DND-41 (cell line): ENCODE results near the gene OAS2.

ENCODE experiments used
- ATAC-seq: fragments of 200-7000 bp; cut with Tn5 transposase; 3 replicates; pipeline ENCODE4 v1.9.1; 2021; ENCODE audit warnings: low read depth; ENCODE audit not compliant: insufficient read depth
- DNase-seq: peaks from one replicate; pipeline ENCODE4 v3.0.0-alpha.2; 2020
- H2AFZ ChIP-seq: 2 replicates; pipeline ENCODE4 v1.6.0; 2012; ENCODE audit warnings: low read depth, low read length
- H3K27ac ChIP-seq: 2 replicates; pipeline ENCODE4 v1.5.1; 2012; ENCODE audit warnings: low read length, inconsistent platforms
- H3K27me3 ChIP-seq: fragments of 200-600 bp; sonication (generic); 2 replicates; pipeline ENCODE4 v1.6.0; 2012; ENCODE audit warnings: low read length, mild to moderate bottlenecking, inconsistent platforms; ENCODE audit not compliant: insufficient read depth, poor library complexity
- H3K36me3 ChIP-seq: 2 replicates; pipeline ENCODE4 v1.5.1; 2012; ENCODE audit warnings: low read length, inconsistent platforms; ENCODE audit not compliant: insufficient read depth
- H3K4me1 ChIP-seq: 2 replicates; pipeline ENCODE4 v1.5.1; 2012; ENCODE audit warnings: mild to moderate bottlenecking, low read length; ENCODE audit not compliant: insufficient read depth
- H3K4me2 ChIP-seq: 2 replicates; pipeline ENCODE4 v1.6.0; 2012; ENCODE audit warnings: mild to moderate bottlenecking, moderate library complexity, low read length, inconsistent platforms; ENCODE audit not compliant: insufficient read depth
- H3K4me3 ChIP-seq, 2 experiments: fragments of 200-600 bp in 1 of 2; shearing (Covaris generic) in 1 of 2; 2 replicates each; pipeline ENCODE4 v1.5.1; 2012 to 2016; ENCODE audit warnings: inconsistent platforms in 2 of 2, low read length in 2 of 2, mild to moderate bottlenecking in 2 of 2, low read depth in 1 of 2, moderate library complexity in 1 of 2
- H3K79me2 ChIP-seq: 2 replicates; pipeline ENCODE4 v1.6.0; 2012; ENCODE audit warnings: low read length, inconsistent platforms; ENCODE audit not compliant: insufficient read depth
- H3K9ac ChIP-seq: 2 replicates; pipeline ENCODE4 v1.6.0; 2012; ENCODE audit warnings: low read depth, mild to moderate bottlenecking, inconsistent platforms, low read length, moderate library complexity
- H3K9me3 ChIP-seq: 2 replicates; pipeline ENCODE4 v1.5.1; 2012; ENCODE audit warnings: low read length, moderate library complexity, mild to moderate bottlenecking, inconsistent platforms; ENCODE audit not compliant: insufficient read depth, severe bottlenecking
- H4K20me1 ChIP-seq: 2 replicates; pipeline ENCODE4 v1.6.0; 2012; ENCODE audit warnings: low read length; ENCODE audit not compliant: insufficient read depth
- EZH2 ChIP-seq: IDR thresholded peaks from 3 replicates; pipeline ENCODE4 v1.6.1; 2012; ENCODE audit warnings: borderline replicate concordance, low read depth, mild to moderate bottlenecking, moderate library complexity, low read length, inconsistent platforms; ENCODE audit not compliant: severe bottlenecking
- TF ChIP-seq, protein P1 (sequence below): IDR thresholded peaks from 2 replicates; pipeline ENCODE4 v1.5.1; 2012; ENCODE audit warnings: borderline replicate concordance, low read length, moderate library complexity, mild to moderate bottlenecking; ENCODE audit not compliant: poor library complexity, severe bottlenecking; ENCODE audit errors: extremely low read depth

OAS2 gene

DNA sequence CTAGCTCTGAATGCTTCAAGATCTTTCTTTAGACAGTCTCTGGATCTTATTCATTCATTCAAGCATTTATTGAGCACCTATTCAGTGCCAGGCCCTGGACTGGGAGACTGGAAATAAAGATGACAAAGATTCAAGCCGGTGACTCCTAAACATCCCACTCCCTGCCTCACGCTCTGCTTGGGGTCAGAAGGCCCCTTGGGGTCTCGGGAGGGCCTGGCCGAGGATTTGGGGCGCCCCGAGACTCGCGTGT, 78.0 kb downstream of the OAS2 start:
- no peaks in the 10 kb centered on the region for H3K9me3 ChIP-seq
- DNase-seq: no peak
- H3K36me3 ChIP-seq: peaks cover 40% of the 10 kb centered on the region
- H3K9ac ChIP-seq: peak overlapping the region; percentile 86
- peak overlapping the region; percentile 71 for H2AFZ ChIP-seq
- peaks cover 98% of the 10 kb centered on the region for H3K79me2 ChIP-seq
- H3K27me3 ChIP-seq: no peaks in the 10 kb centered on the region
- H3K4me2 ChIP-seq: peak overlapping the region; percentile 82
- H4K20me1 ChIP-seq: peaks cover 32% of the 10 kb centered on the region
- peaks cover 86% of the 10 kb centered on the region for H3K4me1 ChIP-seq
- H3K27ac ChIP-seq: peak overlapping the region; percentile 93
- H3K4me3 ChIP-seq: peak overlapping the region; percentile 74 to 84
- TF ChIP-seq, protein P1, sequence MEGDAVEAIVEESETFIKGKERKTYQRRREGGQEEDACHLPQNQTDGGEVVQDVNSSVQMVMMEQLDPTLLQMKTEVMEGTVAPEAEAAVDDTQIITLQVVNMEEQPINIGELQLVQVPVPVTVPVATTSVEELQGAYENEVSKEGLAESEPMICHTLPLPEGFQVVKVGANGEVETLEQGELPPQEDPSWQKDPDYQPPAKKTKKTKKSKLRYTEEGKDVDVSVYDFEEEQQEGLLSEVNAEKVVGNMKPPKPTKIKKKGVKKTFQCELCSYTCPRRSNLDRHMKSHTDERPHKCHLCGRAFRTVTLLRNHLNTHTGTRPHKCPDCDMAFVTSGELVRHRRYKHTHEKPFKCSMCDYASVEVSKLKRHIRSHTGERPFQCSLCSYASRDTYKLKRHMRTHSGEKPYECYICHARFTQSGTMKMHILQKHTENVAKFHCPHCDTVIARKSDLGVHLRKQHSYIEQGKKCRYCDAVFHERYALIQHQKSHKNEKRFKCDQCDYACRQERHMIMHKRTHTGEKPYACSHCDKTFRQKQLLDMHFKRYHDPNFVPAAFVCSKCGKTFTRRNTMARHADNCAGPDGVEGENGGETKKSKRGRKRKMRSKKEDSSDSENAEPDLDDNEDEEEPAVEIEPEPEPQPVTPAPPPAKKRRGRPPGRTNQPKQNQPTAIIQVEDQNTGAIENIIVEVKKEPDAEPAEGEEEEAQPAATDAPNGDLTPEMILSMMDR: no peak
- no peak for TF ChIP-seq EZH2
- 0 out of 3 replicates have a peak, but pooled peaks have one; percentile 0 for ATAC-seq

DNA sequence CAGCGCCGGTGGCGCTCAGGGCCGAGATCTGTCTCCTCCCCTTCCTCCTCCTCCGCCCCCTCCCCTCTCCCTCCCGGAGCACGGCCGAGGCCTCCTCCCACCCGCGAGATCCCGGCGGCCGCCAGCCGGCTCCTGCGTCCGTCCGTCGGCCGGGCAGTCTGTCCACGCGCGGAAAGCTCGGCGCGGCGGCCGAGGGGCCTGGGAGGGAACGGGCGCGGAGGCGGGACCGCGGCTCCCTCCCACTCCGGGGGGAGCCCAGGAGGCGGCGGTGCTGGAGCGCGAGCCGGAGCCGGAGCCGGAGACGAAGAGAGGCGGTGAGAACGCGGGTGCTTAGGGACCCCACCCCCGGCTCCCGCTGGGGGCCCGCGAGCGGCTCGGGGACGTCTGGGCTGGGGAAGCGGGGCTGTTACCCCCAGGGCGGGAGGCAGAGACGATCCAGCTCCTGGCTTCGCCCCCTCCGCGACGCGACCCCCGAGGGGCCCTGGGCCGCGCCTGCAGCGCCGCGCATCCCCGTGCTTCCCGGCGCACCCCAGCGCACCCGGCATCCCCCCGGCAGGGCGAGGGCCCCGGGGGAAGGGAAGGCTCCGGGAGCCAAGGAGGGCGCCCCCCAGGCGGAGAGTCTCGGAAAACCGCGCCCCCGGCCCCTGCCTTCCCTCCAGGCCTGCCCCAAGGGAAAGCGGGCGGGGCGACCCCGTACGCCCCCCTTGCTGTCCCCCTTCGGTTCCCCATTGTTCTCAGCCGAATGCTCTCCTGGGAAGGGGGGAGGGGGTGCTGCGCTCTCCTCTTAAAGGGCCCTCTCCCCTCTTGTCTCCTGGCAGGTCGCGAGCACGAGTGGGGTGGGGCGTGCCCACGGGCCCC, 78.5 kb downstream of the OAS2 start, which contains the start of gene DTX1:
DTX1 (plus strand) TSS at position 100 of the 858 bp plus-strand sequence. CDS start 1,463 bp downstream, outside the sequence.
- peak within 1 kb of the TSS; percentile 93 for H3K27ac ChIP-seq
- ATAC-seq: peak; percentile 36

DNA sequence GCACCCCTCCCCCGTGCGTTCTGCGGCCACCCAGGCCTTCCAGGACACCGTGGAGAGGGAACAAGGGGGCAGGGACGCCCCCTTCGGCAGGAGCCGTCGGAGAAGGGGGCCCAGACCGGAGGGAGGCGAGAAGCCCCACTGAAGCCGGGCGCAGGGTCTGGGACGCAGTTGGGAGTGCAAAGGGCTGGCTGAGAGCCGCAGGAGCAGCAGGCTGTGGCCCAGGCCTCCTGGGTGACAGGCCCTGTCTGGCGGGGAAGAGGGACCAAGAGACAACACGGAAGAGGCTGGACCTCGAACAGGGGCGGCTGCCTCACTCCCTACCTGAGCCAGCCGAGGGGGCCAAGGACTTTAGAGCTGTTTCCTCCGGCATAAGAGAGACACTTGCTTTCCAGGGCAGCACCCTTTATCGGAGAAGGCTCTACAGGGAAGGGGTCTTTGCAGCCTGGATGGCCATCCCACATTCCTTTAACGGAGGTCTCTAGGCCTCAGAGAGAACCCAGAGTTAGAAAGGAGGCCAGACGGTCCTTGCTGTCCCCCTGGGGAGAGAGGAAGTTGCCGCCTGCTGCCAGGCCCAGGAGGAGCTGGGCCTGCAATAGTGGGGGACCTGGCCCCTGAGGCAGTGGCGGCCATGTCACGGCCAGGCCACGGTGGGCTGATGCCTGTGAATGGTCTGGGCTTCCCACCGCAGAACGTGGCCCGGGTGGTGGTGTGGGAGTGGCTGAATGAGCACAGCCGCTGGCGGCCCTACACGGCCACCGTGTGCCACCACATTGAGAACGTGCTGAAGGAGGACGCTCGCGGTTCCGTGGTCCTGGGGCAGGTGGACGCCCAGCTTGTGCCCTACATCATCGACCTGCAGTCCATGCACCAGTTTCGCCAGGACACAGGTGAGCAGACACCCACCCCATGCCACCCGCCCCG, 79.5 kb downstream of the OAS2 start:
- Histone ChIP-seq H3K9ac (peak overlapping the region; percentile 86), H3K79me2 (peaks cover 99% of the 10 kb centered on the region), H3K4me2 (peak overlapping the region; percentile 82), H3K4me1 (peaks cover 86% of the 10 kb centered on the region), H3K27me3 (no peaks in the 10 kb centered on the region), H4K20me1 (peaks cover 46% of the 10 kb centered on the region), H3K36me3 (peaks cover 55% of the 10 kb centered on the region), H3K9me3 (no peaks in the 10 kb centered on the region), H3K27ac (peak overlapping the region; percentile 93), H2AFZ (peak overlapping the region; percentile 14; the same call in 1 of the 2 replicates), H3K4me3 (peak overlapping the region; percentile 74 to 84)
- peak; percentile 62 for DNase-seq
- ATAC-seq: peak; percentile 15
- TF ChIP-seq EZH2: no peak
- TF ChIP-seq, protein P1: no peak

More for the DNA sequence above, 78.5 kb downstream of the OAS2 start, which contains the start of gene DTX1:
- Histone ChIP-seq H3K9ac (peak within 1 kb of the TSS; percentile 86), H3K9me3 (no peaks in the 10 kb centered on the region), H2AFZ (peak within 1 kb of the TSS; percentile 71), H3K4me1 (peaks cover 86% of the 10 kb centered on the region), H4K20me1 (peaks cover 36% of the 10 kb centered on the region), H3K79me2 (peaks cover 98% of the 10 kb centered on the region), H3K36me3 (peaks cover 46% of the 10 kb centered on the region), H3K4me2 (peak within 1 kb of the TSS; percentile 82), H3K27me3 (no peaks in the 10 kb centered on the region), H3K4me3 (peak within 1 kb of the TSS; percentile 74 to 84)
- peak; percentile 82 for DNase-seq
- TF ChIP-seq, protein P1: no peak
- no peak for TF ChIP-seq EZH2
